ENCODE data around the gene TTC23.
"Not testable (repeated sequence)": the region's sequence is repeated elsewhere in the genome, so short reads cannot be mapped to it uniquely, and the experiment has no call there.

The TTC23 gene

DNA sequence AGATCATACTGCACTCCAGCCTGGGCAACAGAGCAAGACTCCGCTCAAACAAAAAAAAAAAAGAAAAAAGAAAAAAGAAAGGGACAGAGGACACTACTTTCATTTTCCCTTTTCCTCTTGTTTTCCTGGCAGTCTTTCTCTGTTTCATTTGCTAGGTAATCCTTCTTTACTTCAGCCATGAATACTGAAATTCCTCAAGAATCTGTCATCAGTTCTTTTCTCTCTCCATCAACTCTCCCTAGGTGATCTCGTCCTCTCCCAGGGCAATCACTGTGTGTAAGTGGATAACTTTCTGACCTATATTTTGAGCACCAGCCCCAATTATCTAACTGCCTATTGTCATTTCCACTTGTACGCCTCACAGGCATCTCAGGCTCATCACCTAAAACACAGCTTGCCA, 51.5 kb downstream of the TTC23 start:
- no peaks in the 10 kb centered on the region for H4K20me1 ChIP-seq (ENCODE audit: insufficient read depth, low read length)
- no peak for DNase-seq
- H3F3A ChIP-seq (ENCODE audit: insufficient read depth, low read length) = no peaks in the 10 kb centered on the region
- no peaks in the 10 kb centered on the region for H3K4me1 ChIP-seq (ENCODE audit: low read length)
- H3K27ac ChIP-seq (ENCODE audit: low read length) = no peak overlapping the region
- H3K36me3 ChIP-seq (replicated peaks; ENCODE audit: insufficient read depth, low read length) = no peaks in the 10 kb centered on the region
- no peaks in the 10 kb centered on the region for H3K27me3 ChIP-seq (replicated peaks; ENCODE audit: insufficient read depth, low read length)
- H3K9me3 ChIP-seq (replicated peaks; ENCODE audit: insufficient read depth, low read length) = no peaks in the 10 kb centered on the region
- no peak for TF ChIP-seq EZH2 (optimal IDR thresholded peaks at IDR 0.05; ENCODE audit: low read depth, low read length)
- TF ChIP-seq, protein P1, sequence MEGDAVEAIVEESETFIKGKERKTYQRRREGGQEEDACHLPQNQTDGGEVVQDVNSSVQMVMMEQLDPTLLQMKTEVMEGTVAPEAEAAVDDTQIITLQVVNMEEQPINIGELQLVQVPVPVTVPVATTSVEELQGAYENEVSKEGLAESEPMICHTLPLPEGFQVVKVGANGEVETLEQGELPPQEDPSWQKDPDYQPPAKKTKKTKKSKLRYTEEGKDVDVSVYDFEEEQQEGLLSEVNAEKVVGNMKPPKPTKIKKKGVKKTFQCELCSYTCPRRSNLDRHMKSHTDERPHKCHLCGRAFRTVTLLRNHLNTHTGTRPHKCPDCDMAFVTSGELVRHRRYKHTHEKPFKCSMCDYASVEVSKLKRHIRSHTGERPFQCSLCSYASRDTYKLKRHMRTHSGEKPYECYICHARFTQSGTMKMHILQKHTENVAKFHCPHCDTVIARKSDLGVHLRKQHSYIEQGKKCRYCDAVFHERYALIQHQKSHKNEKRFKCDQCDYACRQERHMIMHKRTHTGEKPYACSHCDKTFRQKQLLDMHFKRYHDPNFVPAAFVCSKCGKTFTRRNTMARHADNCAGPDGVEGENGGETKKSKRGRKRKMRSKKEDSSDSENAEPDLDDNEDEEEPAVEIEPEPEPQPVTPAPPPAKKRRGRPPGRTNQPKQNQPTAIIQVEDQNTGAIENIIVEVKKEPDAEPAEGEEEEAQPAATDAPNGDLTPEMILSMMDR (IDR thresholded peaks at IDR 0.05; ENCODE audit: low read length) = no peak
- TF ChIP-seq EZH2phosphoT487 (IDR thresholded peaks at IDR 0.05; ENCODE audit: low read length) = no peak
- H3K4me3 ChIP-seq (ENCODE audit: low read length) = no peak overlapping the region
- no peaks in the 10 kb centered on the region for H3K79me2 ChIP-seq (ENCODE audit: low read length)
- no peak overlapping the region for H3K9ac ChIP-seq (ENCODE audit: low read length)
- H3K9me2 ChIP-seq (replicated peaks; ENCODE audit: insufficient read depth, low read length) = no peaks in the 10 kb centered on the region
- no peak overlapping the region for H2AFZ ChIP-seq (ENCODE audit: low read length)
- no peak overlapping the region for H3K4me2 ChIP-seq (ENCODE audit: low read depth, low read length)

DNA sequence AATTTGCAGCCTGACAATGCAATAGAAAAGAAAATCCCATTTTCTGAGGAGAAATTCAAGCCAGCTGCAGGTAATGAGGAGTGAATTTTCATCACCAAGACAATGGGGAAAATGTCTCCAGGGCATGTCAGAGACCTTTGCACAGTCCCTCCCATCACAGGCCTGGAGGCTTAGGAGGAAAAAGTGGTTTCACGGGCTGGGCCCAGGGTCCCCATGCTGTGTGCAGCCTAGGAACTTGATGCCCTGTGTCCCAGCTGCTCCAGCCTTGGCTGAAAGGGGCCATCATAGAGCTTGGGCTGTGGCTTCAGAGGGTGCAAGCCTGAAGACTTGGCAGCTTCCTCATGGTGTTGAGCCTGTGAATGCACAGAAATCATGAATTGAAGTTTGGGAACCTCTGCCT, 57.2 kb downstream of the TTC23 start:
- H3K9ac ChIP-seq (ENCODE audit: low read length); H3K27me3 ChIP-seq (replicated peaks; ENCODE audit: insufficient read depth, low read length); H3K4me3 ChIP-seq (ENCODE audit: low read length); H4K20me1 ChIP-seq (ENCODE audit: insufficient read depth, low read length); H3K79me2 ChIP-seq (ENCODE audit: low read length); H3K27ac ChIP-seq (ENCODE audit: low read length); H2AFZ ChIP-seq (ENCODE audit: low read length); DNase-seq; H3K36me3 ChIP-seq (replicated peaks; ENCODE audit: insufficient read depth, low read length); H3K4me1 ChIP-seq (ENCODE audit: low read length); H3K9me3 ChIP-seq (replicated peaks; ENCODE audit: insufficient read depth, low read length); H3K4me2 ChIP-seq (ENCODE audit: low read depth, low read length); H3F3A ChIP-seq (ENCODE audit: insufficient read depth, low read length); H3K9me2 ChIP-seq (replicated peaks; ENCODE audit: insufficient read depth, low read length): not testable (repeated sequence)

DNA sequence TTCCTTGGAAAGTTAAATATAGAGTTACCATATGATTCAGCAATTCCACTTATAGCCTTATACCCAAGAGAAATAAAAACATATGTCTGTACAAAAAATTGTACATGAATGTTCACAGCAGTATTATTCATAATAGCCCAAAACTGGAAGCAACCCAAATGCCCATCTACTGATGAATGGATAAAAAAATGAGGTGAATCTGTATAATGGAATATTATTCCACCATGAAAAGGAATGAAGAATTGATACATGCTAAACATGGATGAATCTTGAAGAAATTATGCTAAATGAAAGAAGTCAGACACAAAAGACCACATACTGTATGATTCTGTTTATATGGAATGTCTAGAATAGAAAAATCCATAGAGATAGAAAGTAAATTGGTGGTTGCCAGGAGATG, 61.4 kb downstream of the TTC23 start:
- Histone ChIP-seq H3K27ac (ENCODE audit: low read length) (no peak overlapping the region), H3K9me3 (replicated peaks; ENCODE audit: insufficient read depth, low read length) (no peaks in the 10 kb centered on the region), H3K27me3 (replicated peaks; ENCODE audit: insufficient read depth, low read length) (no peaks in the 10 kb centered on the region), H3K4me1 (ENCODE audit: low read length) (no peaks in the 10 kb centered on the region), H4K20me1 (ENCODE audit: insufficient read depth, low read length) (no peaks in the 10 kb centered on the region), H3K79me2 (ENCODE audit: low read length) (no peaks in the 10 kb centered on the region), H3K9ac (ENCODE audit: low read length) (no peak overlapping the region), H3K9me2 (replicated peaks; ENCODE audit: insufficient read depth, low read length) (no peaks in the 10 kb centered on the region), H3K4me3 (ENCODE audit: low read length) (no peak overlapping the region), H3K36me3 (replicated peaks; ENCODE audit: insufficient read depth, low read length) (no peaks in the 10 kb centered on the region), H2AFZ (ENCODE audit: low read length) (no peak overlapping the region), H3K4me2 (ENCODE audit: low read depth, low read length) (no peak overlapping the region), H3F3A (ENCODE audit: insufficient read depth, low read length) (no peaks in the 10 kb centered on the region)
- no peak for DNase-seq
- TF ChIP-seq EZH2phosphoT487 (IDR thresholded peaks at IDR 0.05; ENCODE audit: low read length) (no peak), EZH2 (optimal IDR thresholded peaks at IDR 0.05; ENCODE audit: low read depth, low read length) (no peak)
- TF ChIP-seq, protein P1 (IDR thresholded peaks at IDR 0.05; ENCODE audit: low read length) = no peak

DNA sequence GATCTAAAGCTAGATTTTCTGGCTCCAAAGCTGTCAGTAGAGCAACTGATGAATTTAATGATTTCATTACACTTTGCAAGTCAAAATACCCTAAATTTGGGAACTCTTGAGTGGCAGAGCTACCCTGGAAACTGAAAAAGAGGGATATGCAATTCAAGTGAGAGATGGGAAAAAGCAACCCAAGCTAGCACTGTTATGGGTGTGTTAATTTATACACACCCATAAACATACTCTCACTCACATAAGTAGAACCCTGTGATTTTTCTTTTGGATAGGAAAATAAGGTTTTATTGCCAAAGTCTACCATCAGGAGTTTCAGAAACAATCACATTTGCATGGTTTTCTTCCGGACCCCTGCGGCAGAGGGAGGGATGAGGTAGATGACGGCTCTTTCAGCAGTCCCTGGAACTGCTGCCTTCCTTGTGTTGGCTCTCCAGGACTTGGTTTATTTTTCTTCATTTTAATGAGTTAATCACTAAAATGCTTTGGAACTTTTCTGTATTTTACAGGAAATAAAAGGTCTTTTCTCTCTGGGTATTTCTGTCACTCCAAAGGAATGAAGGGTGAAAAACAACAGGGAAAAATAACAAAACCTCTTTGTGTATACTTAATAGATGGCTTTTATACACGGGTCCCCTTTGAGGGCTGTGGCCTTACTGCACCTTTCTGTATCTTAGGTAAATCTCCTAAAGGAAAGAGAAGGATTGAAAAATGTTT, 63.8 kb downstream of the TTC23 start:
- H3K4me2 ChIP-seq (ENCODE audit: low read depth, low read length) = no peak overlapping the region
- H3K4me1 ChIP-seq (ENCODE audit: low read length) = no peaks in the 10 kb centered on the region
- H4K20me1 ChIP-seq (ENCODE audit: insufficient read depth, low read length) = no peaks in the 10 kb centered on the region
- H3K27me3 ChIP-seq (replicated peaks; ENCODE audit: insufficient read depth, low read length) = no peaks in the 10 kb centered on the region
- DNase-seq = no peak
- H3K4me3 ChIP-seq (ENCODE audit: low read length) = no peak overlapping the region
- no peaks in the 10 kb centered on the region for H3F3A ChIP-seq (ENCODE audit: insufficient read depth, low read length)
- no peaks in the 10 kb centered on the region for H3K36me3 ChIP-seq (replicated peaks; ENCODE audit: insufficient read depth, low read length)
- H3K9ac ChIP-seq (ENCODE audit: low read length) = no peak overlapping the region
- H3K9me2 ChIP-seq (replicated peaks; ENCODE audit: insufficient read depth, low read length) = no peaks in the 10 kb centered on the region
- no peak for TF ChIP-seq EZH2phosphoT487 (IDR thresholded peaks at IDR 0.05; ENCODE audit: low read length)
- TF ChIP-seq, protein P1 (IDR thresholded peaks at IDR 0.05; ENCODE audit: low read length) = no peak
- no peak for TF ChIP-seq EZH2 (optimal IDR thresholded peaks at IDR 0.05; ENCODE audit: low read depth, low read length)
- no peak overlapping the region for H2AFZ ChIP-seq (ENCODE audit: low read length)
- no peaks in the 10 kb centered on the region for H3K9me3 ChIP-seq (replicated peaks; ENCODE audit: insufficient read depth, low read length)
- H3K27ac ChIP-seq (ENCODE audit: low read length) = no peak overlapping the region
- no peaks in the 10 kb centered on the region for H3K79me2 ChIP-seq (ENCODE audit: low read length)

Measured in MM.1S (cell line).